HUES6 (cell line): ENCODE measurements around the gene TSPAN9.

Experiments
- H3K27ac ChIP-seq: 2 replicates; pipeline ENCODE4 v1.7.0; 2013; ENCODE audit warnings: low read depth, mild to moderate bottlenecking, low read length, inconsistent platforms
- H3K27me3 ChIP-seq: 2 replicates; pipeline ENCODE4 v1.6.1; 2013; ENCODE audit warnings: low read length; ENCODE audit not compliant: control insufficient read depth, insufficient read depth
- H3K36me3 ChIP-seq: 2 replicates; pipeline ENCODE4 v1.6.1; 2013; ENCODE audit warnings: low read length; ENCODE audit not compliant: control insufficient read depth, insufficient read depth
- H3K4me1 ChIP-seq: 2 replicates; pipeline ENCODE4 v1.6.1; 2013; ENCODE audit warnings: low read length; ENCODE audit not compliant: control insufficient read depth, insufficient read depth
- H3K4me3 ChIP-seq: 2 replicates; pipeline ENCODE4 v1.5.1; 2013; ENCODE audit warnings: low read depth, low read length
- H3K9ac ChIP-seq: one replicate; pipeline ENCODE4 v1.6.1; 2013; ENCODE audit warnings: mild to moderate bottlenecking, low read length
- H3K9me3 ChIP-seq: 2 replicates; pipeline ENCODE4 v1.6.1; 2013; ENCODE audit warnings: low read depth, low read length; ENCODE audit not compliant: control insufficient read depth, insufficient read depth

The TSPAN9 gene

GRCh38 chr12:3231399-3231876, 154.3 kb downstream of the TSPAN9 start:
- Histone ChIP-seq H3K4me1 (peaks cover 32% of the 10 kb centered on the region), H3K27me3 (no peaks in the 10 kb centered on the region), H3K27ac (no peak overlapping the region), H3K4me3 (no peak overlapping the region), H3K9me3 (peaks cover 7% of the 10 kb centered on the region), H3K9ac (no peak overlapping the region), H3K36me3 (no peaks in the 10 kb centered on the region)

- Histone ChIP-seq H3K9ac (no peak overlapping the region), H3K9me3 (peaks cover under 1% of the 10 kb centered on the region; the same call in 1 of the 2 replicates), H3K4me3 (no peak overlapping the region), H3K4me1 (peaks cover 34% of the 10 kb centered on the region), H3K27me3 (no peaks in the 10 kb centered on the region), H3K27ac (no peak overlapping the region), H3K36me3 (no peaks in the 10 kb centered on the region)
Observed at GRCh38 chr12:3233797-3234196, 156.6 kb downstream of the TSPAN9 start.

- no peak overlapping the region for H3K27ac ChIP-seq
- no peak overlapping the region; the same call in 1 of the 2 replicates for H3K4me3 ChIP-seq
- H3K9ac ChIP-seq: no peak overlapping the region
- H3K27me3 ChIP-seq: no peaks in the 10 kb centered on the region
- peaks cover 28% of the 10 kb centered on the region for H3K4me1 ChIP-seq
- H3K36me3 ChIP-seq: no peaks in the 10 kb centered on the region
- H3K9me3 ChIP-seq: no peaks in the 10 kb centered on the region
Observed at GRCh38 chr12:3236345-3237187, 159.4 kb downstream of the TSPAN9 start.

- Histone ChIP-seq H3K4me3 (no peak overlapping the region), H3K36me3 (no peaks in the 10 kb centered on the region), H3K27ac (no peak overlapping the region), H3K4me1 (peaks cover 25% of the 10 kb centered on the region), H3K9ac (no peak overlapping the region), H3K27me3 (no peaks in the 10 kb centered on the region), H3K9me3 (no peaks in the 10 kb centered on the region)
Observed at GRCh38 chr12:3238196-3238595, 161.0 kb downstream of the TSPAN9 start.

GRCh38 chr12:3241621-3242020, 164.4 kb downstream of the TSPAN9 start:
- no peaks in the 10 kb centered on the region for H3K27me3 ChIP-seq
- no peak overlapping the region for H3K4me3 ChIP-seq
- H3K27ac ChIP-seq: no peak overlapping the region
- peaks cover 9% of the 10 kb centered on the region for H3K4me1 ChIP-seq
- no peak overlapping the region for H3K9ac ChIP-seq
- H3K36me3 ChIP-seq: no peaks in the 10 kb centered on the region
- 0 out of 2 replicates have a peak, but pooled peaks cover 6% of the 10 kb centered on the region for H3K9me3 ChIP-seq

GRCh38 chr12:3242199-3242863, 165.2 kb downstream of the TSPAN9 start:
- peaks cover 2% of the 10 kb centered on the region; the same call in 1 of the 2 replicates for H3K4me1 ChIP-seq
- H3K27me3 ChIP-seq: no peaks in the 10 kb centered on the region
- no peaks in the 10 kb centered on the region for H3K36me3 ChIP-seq
- H3K4me3 ChIP-seq: no peak overlapping the region
- 0 out of 2 replicates have a peak, but pooled peaks cover 6% of the 10 kb centered on the region for H3K9me3 ChIP-seq
- H3K27ac ChIP-seq: no peak overlapping the region
- H3K9ac ChIP-seq: no peak overlapping the region

- H3K27ac ChIP-seq: no peak overlapping the region
- H3K4me3 ChIP-seq: no peak overlapping the region
- no peaks in the 10 kb centered on the region; the same call in 1 of the 2 replicates for H3K4me1 ChIP-seq
- H3K27me3 ChIP-seq: no peaks in the 10 kb centered on the region
- H3K36me3 ChIP-seq: no peaks in the 10 kb centered on the region
- 0 out of 2 replicates have a peak, but pooled peaks cover 6% of the 10 kb centered on the region for H3K9me3 ChIP-seq
- H3K9ac ChIP-seq: no peak overlapping the region
Observed at GRCh38 chr12:3243376-3244084, 166.4 kb downstream of the TSPAN9 start.

GRCh38 chr12:3244219-3244750, 167.1 kb downstream of the TSPAN9 start:
- H3K4me1 ChIP-seq: peaks cover 1% of the 10 kb centered on the region; the same call in 1 of the 2 replicates
- no peaks in the 10 kb centered on the region for H3K36me3 ChIP-seq
- no peak overlapping the region for H3K4me3 ChIP-seq
- H3K27ac ChIP-seq: no peak overlapping the region
- 0 out of 2 replicates have a peak, but pooled peaks cover 6% of the 10 kb centered on the region for H3K9me3 ChIP-seq
- H3K9ac ChIP-seq: no peak overlapping the region
- H3K27me3 ChIP-seq: no peaks in the 10 kb centered on the region

GRCh38 chr12:3246253-3246652, 169.1 kb downstream of the TSPAN9 start:
- H3K9me3 ChIP-seq: 0 out of 2 replicates have a peak, but pooled peaks cover 6% of the 10 kb centered on the region
- H3K9ac ChIP-seq: no peak overlapping the region
- H3K27ac ChIP-seq: no peak overlapping the region
- peaks cover 3% of the 10 kb centered on the region; the same call in 1 of the 2 replicates for H3K4me1 ChIP-seq
- no peaks in the 10 kb centered on the region for H3K36me3 ChIP-seq
- H3K4me3 ChIP-seq: no peak overlapping the region
- H3K27me3 ChIP-seq: no peaks in the 10 kb centered on the region

- H3K4me1 ChIP-seq: peaks cover 4% of the 10 kb centered on the region; the same call in 1 of the 2 replicates
Observed at GRCh38 chr12:3247077-3247476, 169.9 kb downstream of the TSPAN9 start.

More at GRCh38 chr12:3247077-3247476, 169.9 kb downstream of the TSPAN9 start:
- H3K9me3 ChIP-seq: 0 out of 2 replicates have a peak, but pooled peaks cover 6% of the 10 kb centered on the region
- H3K27me3 ChIP-seq: no peaks in the 10 kb centered on the region
- no peak overlapping the region for H3K4me3 ChIP-seq
- H3K36me3 ChIP-seq: no peaks in the 10 kb centered on the region
- H3K9ac ChIP-seq: no peak overlapping the region
- H3K27ac ChIP-seq: no peak overlapping the region
